Measurements from ENCODE around the gene HOXC10. TPM values are rescaled to one million over a fixed set of nuclear protein-coding genes. Genes with fewer than 3 reads are reported as not detected.
A peak's percentile ranks its signal among the peaks of the same experiment; 100 is the strongest.

Gene HOXC10
- total and polyA plus RNA-seq, 2 experiments from 2014 or later: not detected

- no peaks in the 10 kb centered on the region; the same call in 1 of the 2 replicates for H3K36me3 ChIP-seq (ENCODE audit: insufficient read depth)
- H3K4me2 ChIP-seq: no peak overlapping the region
- 0 out of 2 replicates have a peak overlapping the region, but pooled peaks have one; percentile 26 for H3K4me3 ChIP-seq
- H3K27me3 ChIP-seq (ENCODE audit: insufficient read depth): peaks cover 100% of the 10 kb centered on the region
- Mint-ChIP-seq H3K27me3 (ENCODE audit: insufficient read depth, low read depth, poor library complexity) (peaks cover 98% of the 10 kb centered on the region), H3K27ac (no peak overlapping the region), H3K36me3 (ENCODE audit: low read depth) (no peaks in the 10 kb centered on the region; the same call in 2 of the 3 replicates), H3K4me3 (no peak overlapping the region), H3K9me3 (peaks cover 3% of the 10 kb centered on the region; the same call in 2 of the 3 replicates), H3K4me1 (peaks cover 22% of the 10 kb centered on the region)
- no peak overlapping the region for H2AFZ ChIP-seq
- TF ChIP-seq EZH2 (IDR thresholded peaks at IDR 0.05; ENCODE audit: low read depth, unreplicated experiment): peak; percentile 37
- TF ChIP-seq STAT1 (IDR thresholded peaks at IDR 0.05; ENCODE audit: unreplicated experiment): no peak
- peaks cover 40% of the 10 kb centered on the region; the same call in 1 of the 2 replicates for H3F3A ChIP-seq (replicated peaks; ENCODE audit: low read depth)
- no peak overlapping the region for H3K27ac ChIP-seq (ENCODE audit: low read depth)
- H3K79me2 ChIP-seq (replicated peaks; ENCODE audit: insufficient read depth): no peaks in the 10 kb centered on the region
- H3K9me2 ChIP-seq (ENCODE audit: insufficient read depth): no peaks in the 10 kb centered on the region
- no peak for ATAC-seq
- peaks cover 57% of the 10 kb centered on the region for H4K20me1 ChIP-seq (replicated peaks; ENCODE audit: insufficient read depth)
- DNase-seq (ENCODE audit: low spot score): no peak
- H3K4me1 ChIP-seq (ENCODE audit: insufficient read depth): peaks cover 42% of the 10 kb centered on the region
These were observed 38.3 kb downstream of the HOXC10 start for GRCh38 chr12:54022960-54023884.

- TF ChIP-seq EZH2 (IDR thresholded peaks at IDR 0.05; ENCODE audit: low read depth, unreplicated experiment) (peak; percentile 86), REST (IDR thresholded peaks at IDR 0.05; ENCODE audit: unreplicated experiment) (no peak), STAT1 (IDR thresholded peaks at IDR 0.05; ENCODE audit: unreplicated experiment) (no peak), EZH2phosphoT487 (IDR thresholded peaks at IDR 0.05; ENCODE audit: unreplicated experiment) (peak; percentile 79)
- no peak overlapping the region; the same call in 2 of the 3 replicates for H3K4me3 Mint-ChIP-seq
- peaks cover 100% of the 10 kb centered on the region for H3K27me3 ChIP-seq (ENCODE audit: insufficient read depth)
- no peaks in the 10 kb centered on the region for H3K79me2 ChIP-seq (replicated peaks; ENCODE audit: insufficient read depth)
- peaks cover 23% of the 10 kb centered on the region for H3K4me1 Mint-ChIP-seq
- no peaks in the 10 kb centered on the region for H3K9me2 ChIP-seq (ENCODE audit: insufficient read depth)
- H3K36me3 ChIP-seq (ENCODE audit: insufficient read depth): no peaks in the 10 kb centered on the region; the same call in 1 of the 2 replicates
- peak; percentile 65 for DNase-seq (ENCODE audit: low spot score)
- H3F3A ChIP-seq (replicated peaks; ENCODE audit: low read depth): peaks cover 47% of the 10 kb centered on the region; the same call in 1 of the 2 replicates
- no peak overlapping the region for H3K27ac ChIP-seq (ENCODE audit: low read depth)
- H3K27ac Mint-ChIP-seq: no peak overlapping the region
- H3K27me3 Mint-ChIP-seq (ENCODE audit: insufficient read depth, low read depth, poor library complexity): peaks cover 100% of the 10 kb centered on the region
- H3K4me2 ChIP-seq: 0 out of 2 replicates have a peak overlapping the region, but pooled peaks have one; percentile 36
- H2AFZ ChIP-seq: no peak overlapping the region
- ATAC-seq: peak; percentile 54
- no peaks in the 10 kb centered on the region; the same call in 2 of the 3 replicates for H3K36me3 Mint-ChIP-seq (ENCODE audit: low read depth)
- H3K9me3 Mint-ChIP-seq: peaks cover 3% of the 10 kb centered on the region; the same call in 2 of the 3 replicates
- peaks cover 43% of the 10 kb centered on the region for H3K4me1 ChIP-seq (ENCODE audit: insufficient read depth)
- 0 out of 2 replicates have a peak overlapping the region, but pooled peaks have one; percentile 26 for H3K4me3 ChIP-seq
- H4K20me1 ChIP-seq (replicated peaks; ENCODE audit: insufficient read depth): peaks cover 57% of the 10 kb centered on the region
These were observed 39.2 kb downstream of the HOXC10 start for GRCh38 chr12:54024127-54024526.

Measured in GM23338 (cell line).